ENCODE measurements around the gene ABHD3.
"Not testable (repeated sequence)": the region's sequence is repeated elsewhere in the genome, so short reads cannot be mapped to it uniquely, and the experiment has no call there.

ABHD3 gene

GRCh38 chr18:21704603-21705364, at the start of gene ABHD3:
TSS of gene ABHD3 (minus strand) at chr18:21704774. CDS start at chr18:21704665, 109 bp downstream.
- DNase-seq, result peak; percentile 94

GRCh38 chr18:21747764-21748693, 43.5 kb upstream of the ABHD3 start:
- DNase-seq, result no peak

DNA sequence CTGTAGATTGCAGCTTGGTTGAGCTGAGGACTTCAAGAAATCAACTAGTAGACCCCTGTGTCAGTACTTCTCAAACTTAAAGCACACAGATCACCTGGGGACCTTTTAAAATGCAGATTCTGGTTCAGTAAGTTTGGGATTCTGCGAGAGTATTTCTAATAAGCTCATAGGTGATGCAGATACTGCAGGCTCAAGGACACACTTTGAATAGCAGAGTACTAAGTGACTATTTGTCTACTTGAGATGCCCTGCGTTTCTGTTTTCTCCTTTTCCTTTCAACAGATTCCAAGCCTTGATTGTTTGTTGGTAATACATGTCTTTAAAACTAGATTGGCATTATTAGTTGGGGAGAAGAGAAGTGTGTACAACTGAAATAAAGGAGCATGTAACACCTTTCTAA, 42.7 kb upstream of the ABHD3 start:
- DNase-seq, result no peak

GRCh38 chr18:21745231-21745630, 40.7 kb upstream of the ABHD3 start:
- DNase-seq, result no peak

DNA sequence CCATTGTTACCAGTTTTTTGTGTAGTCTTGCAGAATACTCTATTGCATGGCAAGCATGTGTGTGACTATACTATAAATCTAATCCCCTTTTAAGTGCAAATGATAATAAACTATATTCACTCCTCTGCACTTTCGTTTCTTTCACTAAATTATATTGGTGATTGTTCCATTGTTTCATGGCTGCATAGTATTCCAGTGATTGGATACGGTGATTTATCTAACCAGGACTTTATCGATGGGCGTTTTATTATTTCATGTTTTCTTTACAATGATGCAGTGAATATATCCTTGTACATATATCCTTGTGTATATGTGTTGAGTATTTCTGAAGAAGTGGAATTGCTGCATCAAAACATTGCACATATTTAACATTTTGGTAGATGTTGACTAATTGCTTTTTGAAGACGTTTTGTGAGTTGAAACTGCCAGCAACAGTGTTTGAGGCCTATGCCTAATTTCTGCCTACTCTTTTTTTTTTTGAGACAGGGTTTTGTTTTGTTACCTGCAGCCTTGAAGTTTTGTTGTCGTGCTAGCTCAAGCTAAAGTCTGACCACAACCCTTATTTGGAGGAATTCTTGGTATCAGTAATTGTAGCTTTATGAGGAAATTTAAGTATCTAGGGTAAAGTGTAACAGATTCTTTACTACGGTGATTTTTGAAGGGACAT, 38.7 kb upstream of the ABHD3 start:
- DNase-seq, result no peak

DNA sequence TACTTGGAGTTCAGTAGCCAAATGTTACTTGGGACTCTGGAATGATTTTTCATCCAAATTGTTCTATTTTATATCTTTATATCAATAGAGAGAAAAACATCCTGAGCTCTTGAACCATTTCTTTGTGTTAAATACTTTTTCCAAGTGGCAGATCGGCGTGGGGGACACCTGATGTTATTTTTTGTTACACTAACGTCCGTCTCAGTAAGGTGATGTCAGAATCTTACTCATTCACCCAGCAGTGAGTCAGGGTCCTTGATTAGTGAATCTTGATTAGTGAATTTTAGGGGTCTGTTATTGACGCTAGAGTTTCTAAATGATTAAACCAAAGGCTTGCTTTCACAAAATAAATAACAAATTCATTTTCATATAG, 37.7 kb upstream of the ABHD3 start:
- DNase-seq, result no peak

DNA sequence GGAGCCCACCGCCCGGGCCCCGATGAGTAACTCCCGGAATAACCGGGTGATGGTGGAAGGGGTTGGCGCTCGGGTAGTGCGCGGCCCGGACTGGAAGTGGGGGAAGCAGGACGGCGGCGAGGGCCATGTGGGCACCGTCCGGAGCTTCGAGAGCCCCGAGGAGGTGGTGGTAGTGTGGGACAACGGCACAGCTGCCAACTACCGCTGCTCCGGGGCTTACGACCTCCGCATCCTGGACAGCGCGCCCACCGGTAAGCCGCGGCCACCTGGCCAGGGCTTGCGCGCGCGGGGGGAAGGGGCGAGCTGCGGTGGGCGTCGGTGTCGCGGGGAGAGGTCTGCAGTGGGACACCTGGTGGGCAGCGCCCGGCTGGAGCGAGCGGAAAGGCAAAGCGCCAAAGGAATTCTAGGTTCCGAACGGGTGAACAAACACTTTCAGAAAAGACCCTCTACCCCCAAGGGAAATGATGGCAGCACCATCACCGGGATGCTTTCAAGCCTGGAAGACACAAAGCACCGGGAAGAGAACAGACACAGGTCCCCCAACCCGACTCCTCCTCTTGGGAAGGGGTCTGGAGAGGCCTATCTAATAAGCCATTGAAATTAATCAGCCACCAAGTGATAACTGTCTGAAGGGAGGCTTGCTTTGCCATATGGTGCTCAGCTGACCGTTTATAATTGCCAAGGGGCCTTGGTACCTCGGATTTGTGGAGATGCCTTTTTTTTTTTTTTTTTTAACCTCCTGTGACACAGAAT, 37.2 kb upstream of the ABHD3 start:
- no peak for DNase-seq

DNA sequence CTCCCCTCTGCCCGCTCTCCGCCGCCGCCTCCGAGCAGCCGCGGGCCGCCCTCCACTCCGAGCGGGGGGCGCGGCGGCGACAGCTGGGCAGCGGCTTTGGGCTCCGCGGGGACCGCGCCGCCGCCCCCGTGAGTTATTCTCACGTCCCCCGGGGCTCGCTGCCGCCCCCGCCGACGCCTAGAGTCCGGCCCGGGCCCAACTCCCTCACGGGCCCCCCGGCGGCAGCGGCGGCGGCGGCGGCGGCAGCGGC, 36.7 kb upstream of the ABHD3 start:
- DNase-seq, result no peak

GRCh38 chr18:21740538-21741311, 36.2 kb upstream of the ABHD3 start, which contains the start of gene MIB1:
TSS of gene MIB1 (plus strand) at chr18:21740792. CDS start at chr18:21741584, 792 bp downstream.
- DNase-seq, result peak; percentile 99

GRCh38 chr18:21739604-21740537, 35.3 kb upstream of the ABHD3 start:
- DNase-seq, result peak; percentile 52

DNA sequence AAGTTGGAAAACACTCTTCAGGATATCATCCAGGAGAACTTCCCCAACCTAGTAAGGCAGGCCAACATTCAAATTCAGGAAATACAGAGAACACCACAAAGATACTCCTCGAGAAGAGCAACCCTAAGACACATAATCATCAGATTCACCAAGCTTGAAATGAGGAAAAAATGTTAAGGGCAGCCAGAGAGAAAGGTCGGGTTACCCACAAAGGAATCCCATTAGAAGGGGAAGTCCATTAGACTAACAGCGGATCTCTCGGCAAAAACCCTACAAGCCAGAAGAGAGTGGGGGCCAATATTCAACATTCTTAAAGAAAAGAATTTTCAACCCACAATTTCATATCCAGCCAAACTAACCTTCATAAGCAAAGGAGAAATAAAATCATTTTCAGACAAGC, 32.4 kb upstream of the ABHD3 start:
- DNase-seq, result not testable (repeated sequence)

DNA sequence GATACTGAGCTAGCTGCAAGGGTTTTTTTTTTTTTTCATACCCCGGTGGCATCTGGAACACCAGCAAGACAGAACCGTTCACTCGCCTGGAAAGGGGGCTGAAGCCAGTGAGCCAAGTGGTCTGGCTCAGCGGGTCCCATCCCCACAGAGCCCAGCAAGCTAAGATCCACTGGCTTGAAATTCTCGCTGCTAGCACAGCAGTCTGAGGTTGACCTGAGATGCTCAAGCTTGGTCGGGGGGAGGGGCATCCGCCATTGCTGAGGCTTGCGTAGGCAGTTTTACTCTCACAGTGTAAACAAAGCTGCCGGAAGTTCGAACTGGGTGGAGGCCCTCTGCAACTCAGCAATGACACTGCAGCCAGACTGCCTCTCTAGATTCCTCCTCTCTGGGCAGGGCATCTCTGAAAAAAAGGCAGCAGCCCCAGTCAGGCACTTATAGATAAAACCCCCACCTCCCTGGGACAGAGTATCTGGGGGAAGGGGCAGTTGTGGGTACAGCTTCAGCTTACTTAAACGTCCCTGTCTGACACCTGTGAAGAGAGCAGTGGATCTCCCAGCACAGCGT, 31.0 kb upstream of the ABHD3 start:
- no peak for DNase-seq

GRCh38 chr18:21733011-21733410, 28.4 kb upstream of the ABHD3 start:
- no peak for DNase-seq

- no peak for DNase-seq
Measured at GRCh38 chr18:21727702-21728101, 23.1 kb upstream of the ABHD3 start.

DNA sequence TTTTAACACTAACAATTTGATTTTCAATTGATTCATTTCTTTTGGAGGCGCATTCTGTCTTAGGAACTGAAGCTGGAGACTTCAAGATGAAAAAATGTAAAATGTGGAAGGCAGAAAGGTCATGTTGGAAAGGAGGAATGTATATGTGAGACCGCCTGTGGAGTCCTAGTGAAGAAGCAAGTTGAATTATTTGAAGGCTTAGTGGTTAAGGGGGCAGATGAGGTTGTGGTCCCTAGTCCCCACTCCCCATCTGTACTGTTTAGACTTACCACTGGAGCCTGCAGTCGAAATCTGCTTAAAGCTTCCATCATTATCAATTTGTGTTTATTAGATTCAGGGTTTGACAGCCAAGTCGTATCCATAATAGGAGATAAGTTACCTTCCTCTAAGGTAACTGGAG, 20.6 kb upstream of the ABHD3 start:
- no peak for DNase-seq

DNA sequence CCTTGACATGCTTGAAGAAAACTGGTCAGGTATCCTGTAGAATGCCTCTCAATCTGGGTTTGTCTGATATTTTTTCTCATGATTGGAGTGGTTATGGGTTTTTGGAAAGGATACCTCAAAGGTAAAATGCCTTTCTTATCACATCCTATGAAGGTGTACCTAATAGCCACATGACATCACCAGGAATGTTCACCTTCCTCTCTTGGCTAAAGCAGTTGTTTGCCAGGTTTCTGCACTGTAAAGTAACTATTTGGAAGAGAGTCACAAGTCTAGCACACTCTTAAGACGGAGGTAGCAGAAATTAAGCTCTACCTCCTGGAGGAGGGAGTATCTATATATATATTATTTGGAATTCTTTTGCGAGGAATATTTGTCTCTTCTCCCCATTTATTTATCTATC, 18.1 kb upstream of the ABHD3 start:
- DNase-seq, result no peak

- DNase-seq, result no peak
Measured at GRCh38 chr18:21714474-21714873, 9.9 kb upstream of the ABHD3 start.

GRCh38 chr18:21707130-21707529, 2.6 kb upstream of the ABHD3 start:
- DNase-seq, result not testable (repeated sequence)

GRCh38 chr18:21706386-21706865, 1.9 kb upstream of the ABHD3 start:
- DNase-seq, result no peak

DNA sequence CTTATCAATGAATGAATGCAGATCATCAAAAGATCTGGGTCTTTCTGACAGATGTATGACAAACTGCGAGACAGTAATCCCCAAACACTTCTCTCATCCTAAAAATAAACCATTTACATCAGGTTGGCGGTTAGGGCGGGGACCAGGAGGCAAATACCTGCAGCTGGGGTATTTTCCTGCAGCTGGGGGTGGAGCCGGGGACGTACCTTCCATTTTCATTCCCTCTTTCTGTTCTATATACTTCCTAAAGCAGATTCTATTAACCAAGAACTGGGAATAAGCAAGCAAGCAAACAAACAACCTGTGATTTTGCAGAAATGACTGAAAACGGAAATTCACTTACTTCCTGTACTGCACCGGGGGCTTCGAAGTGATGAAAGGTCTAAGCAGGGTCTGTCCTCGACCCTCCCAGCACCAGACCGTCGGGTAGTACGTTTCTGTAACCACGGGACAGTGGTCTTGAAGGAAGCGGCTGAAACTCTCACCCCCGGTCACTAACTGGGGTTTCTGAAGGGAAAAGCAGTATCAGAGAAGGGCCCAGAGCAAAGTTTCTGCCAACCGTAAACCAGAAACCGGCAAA, 1.2 kb downstream of the ABHD3 start:
- DNase-seq, result peak; percentile 13

Data from midbrain (tissue), 1 donor.